ENCODE measurements around the gene GAGE12E. TPM values are rescaled to one million over a fixed set of nuclear protein-coding genes. Genes with fewer than 3 reads are reported as not detected.

Gene GAGE12E, protein sequence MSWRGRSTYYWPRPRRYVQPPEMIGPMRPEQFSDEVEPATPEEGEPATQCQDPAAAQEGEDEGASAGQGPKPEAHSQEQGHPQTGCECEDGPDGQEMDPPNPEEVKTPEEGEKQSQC
- total RNA-seq (2022; extraction: Qiagen RNA extraction): not detected in 5 replicates

DNA sequence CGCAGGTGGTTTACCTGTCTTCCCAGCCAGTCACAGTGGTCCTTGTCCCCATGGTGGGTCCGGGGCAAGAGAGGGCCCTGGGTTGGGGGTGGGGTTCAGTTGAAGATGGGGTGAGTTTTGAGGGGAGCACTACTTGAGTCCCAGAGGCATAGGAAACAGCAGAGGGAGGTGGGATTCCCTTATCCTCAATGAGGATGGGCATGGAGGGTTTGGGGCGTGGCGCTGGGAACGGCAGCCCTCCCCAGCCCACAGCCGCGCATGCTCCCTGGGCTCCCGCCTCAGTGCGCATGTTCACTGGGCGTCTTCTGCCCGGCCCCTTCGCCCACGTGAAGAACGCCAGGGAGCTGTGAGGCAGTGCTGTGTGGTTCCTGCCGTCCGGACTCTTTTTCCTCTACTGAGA is at the start of gene GAGE12E:
Gene GAGE12E (plus strand): TSS at position 301 of the 400 bp plus-strand sequence. CDS start 1,155 bp downstream, outside the sequence.

GRCh38 chrX:49531877-49532276 is 19.2 kb upstream of the GAGE12E start, which contains the start of gene GAGE12C:
TSS of gene GAGE12C (plus strand) at chrX:49532177. CDS start at chrX:49533332, 1,155 bp downstream.

GRCh38 chrX:49541433-49541832 is 9.7 kb upstream of the GAGE12E start, which contains the start of gene GAGE12D:
TSS of gene GAGE12D (plus strand) at chrX:49541733. CDS start at chrX:49542888, 1,155 bp downstream.

DNA sequence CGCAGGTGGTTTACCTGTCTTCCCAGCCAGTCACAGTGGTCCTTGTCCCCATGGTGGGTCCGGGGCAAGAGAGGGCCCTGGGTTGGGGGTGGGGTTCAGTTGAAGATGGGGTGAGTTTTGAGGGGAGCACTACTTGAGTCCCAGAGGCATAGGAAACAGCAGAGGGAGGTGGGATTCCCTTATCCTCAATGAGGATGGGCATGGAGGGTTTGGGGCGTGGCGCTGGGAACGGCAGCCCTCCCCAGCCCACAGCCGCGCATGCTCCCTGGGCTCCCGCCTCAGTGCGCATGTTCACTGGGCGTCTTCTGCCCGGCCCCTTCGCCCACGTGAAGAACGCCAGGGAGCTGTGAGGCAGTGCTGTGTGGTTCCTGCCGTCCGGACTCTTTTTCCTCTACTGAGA is 9.5 kb downstream of the GAGE12E start, which contains the start of gene GAGE12F:
Gene GAGE12F (plus strand): TSS at position 301 of the 400 bp plus-strand sequence. CDS start 1,155 bp downstream, outside the sequence.

DNA sequence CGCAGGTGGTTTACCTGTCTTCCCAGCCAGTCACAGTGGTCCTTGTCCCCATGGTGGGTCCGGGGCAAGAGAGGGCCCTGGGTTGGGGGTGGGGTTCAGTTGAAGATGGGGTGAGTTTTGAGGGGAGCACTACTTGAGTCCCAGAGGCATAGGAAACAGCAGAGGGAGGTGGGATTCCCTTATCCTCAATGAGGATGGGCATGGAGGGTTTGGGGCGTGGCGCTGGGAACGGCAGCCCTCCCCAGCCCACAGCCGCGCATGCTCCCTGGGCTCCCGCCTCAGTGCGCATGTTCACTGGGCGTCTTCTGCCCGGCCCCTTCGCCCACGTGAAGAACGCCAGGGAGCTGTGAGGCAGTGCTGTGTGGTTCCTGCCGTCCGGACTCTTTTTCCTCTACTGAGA is 19.0 kb downstream of the GAGE12E start, which contains the start of gene GAGE12G:
Gene GAGE12G (plus strand): TSS at position 301 of the 400 bp plus-strand sequence. CDS start 1,155 bp downstream, outside the sequence.

DNA sequence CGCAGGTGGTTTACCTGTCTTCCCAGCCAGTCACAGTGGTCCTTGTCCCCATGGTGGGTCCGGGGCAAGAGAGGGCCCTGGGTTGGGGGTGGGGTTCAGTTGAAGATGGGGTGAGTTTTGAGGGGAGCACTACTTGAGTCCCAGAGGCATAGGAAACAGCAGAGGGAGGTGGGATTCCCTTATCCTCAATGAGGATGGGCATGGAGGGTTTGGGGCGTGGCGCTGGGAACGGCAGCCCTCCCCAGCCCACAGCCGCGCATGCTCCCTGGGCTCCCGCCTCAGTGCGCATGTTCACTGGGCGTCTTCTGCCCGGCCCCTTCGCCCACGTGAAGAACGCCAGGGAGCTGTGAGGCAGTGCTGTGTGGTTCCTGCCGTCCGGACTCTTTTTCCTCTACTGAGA is 28.6 kb downstream of the GAGE12E start, which contains the start of gene GAGE12H:
Gene GAGE12H (plus strand): TSS at position 301 of the 400 bp plus-strand sequence. CDS start 1,155 bp downstream, outside the sequence.

DNA sequence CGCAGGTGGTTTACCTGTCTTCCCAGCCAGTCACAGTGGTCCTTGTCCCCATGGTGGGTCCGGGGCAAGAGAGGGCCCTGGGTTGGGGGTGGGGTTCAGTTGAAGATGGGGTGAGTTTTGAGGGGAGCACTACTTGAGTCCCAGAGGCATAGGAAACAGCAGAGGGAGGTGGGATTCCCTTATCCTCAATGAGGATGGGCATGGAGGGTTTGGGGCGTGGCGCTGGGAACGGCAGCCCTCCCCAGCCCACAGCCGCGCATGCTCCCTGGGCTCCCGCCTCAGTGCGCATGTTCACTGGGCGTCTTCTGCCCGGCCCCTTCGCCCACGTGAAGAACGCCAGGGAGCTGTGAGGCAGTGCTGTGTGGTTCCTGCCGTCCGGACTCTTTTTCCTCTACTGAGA is 38.1 kb downstream of the GAGE12E start, which contains the start of gene GAGE2A:
Gene GAGE2A (plus strand): TSS at position 301 of the 400 bp plus-strand sequence. CDS start 1,155 bp downstream, outside the sequence.

DNA sequence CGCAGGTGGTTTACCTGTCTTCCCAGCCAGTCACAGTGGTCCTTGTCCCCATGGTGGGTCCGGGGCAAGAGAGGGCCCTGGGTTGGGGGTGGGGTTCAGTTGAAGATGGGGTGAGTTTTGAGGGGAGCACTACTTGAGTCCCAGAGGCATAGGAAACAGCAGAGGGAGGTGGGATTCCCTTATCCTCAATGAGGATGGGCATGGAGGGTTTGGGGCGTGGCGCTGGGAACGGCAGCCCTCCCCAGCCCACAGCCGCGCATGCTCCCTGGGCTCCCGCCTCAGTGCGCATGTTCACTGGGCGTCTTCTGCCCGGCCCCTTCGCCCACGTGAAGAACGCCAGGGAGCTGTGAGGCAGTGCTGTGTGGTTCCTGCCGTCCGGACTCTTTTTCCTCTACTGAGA is 47.6 kb downstream of the GAGE12E start, which contains the start of gene GAGE1:
Gene GAGE1 (plus strand): TSS at position 301 of the 400 bp plus-strand sequence. CDS start 1,155 bp downstream, outside the sequence.

Other genes starting within 250 kb of the GAGE12E start
- not detected in 5 replicates for gene GAGE10, start 247.6 kb upstream of the GAGE12E start, total RNA-seq (2022; extraction: Qiagen RNA extraction)
- not detected in 5 replicates for gene GAGE12J, start 229.3 kb upstream of the GAGE12E start, total RNA-seq (2022; extraction: Qiagen RNA extraction)
- not detected in 5 replicates for gene GAGE13, start 219.7 kb upstream of the GAGE12E start, total RNA-seq (2022; extraction: Qiagen RNA extraction)
- not detected in 5 replicates for gene GAGE12C, start 19.1 kb upstream of the GAGE12E start, total RNA-seq (2022; extraction: Qiagen RNA extraction)
- gene GAGE12D, start 9.6 kb upstream of the GAGE12E start, total RNA-seq (2022; extraction: Qiagen RNA extraction): not detected in 5 replicates
- not detected in 5 replicates for gene GAGE12F, start 9.6 kb downstream of the GAGE12E start, total RNA-seq (2022; extraction: Qiagen RNA extraction)
- not detected in 5 replicates for gene GAGE12G, start 19.1 kb downstream of the GAGE12E start, total RNA-seq (2022; extraction: Qiagen RNA extraction)
- gene GAGE12H, start 28.7 kb downstream of the GAGE12E start, total RNA-seq (2022; extraction: Qiagen RNA extraction): not detected in 5 replicates
- gene GAGE2A, start 38.2 kb downstream of the GAGE12E start, total RNA-seq (2022; extraction: Qiagen RNA extraction): not detected in 5 replicates
- not detected in 5 replicates for gene GAGE1, start 47.7 kb downstream of the GAGE12E start, total RNA-seq (2022; extraction: Qiagen RNA extraction)
- 0.29 TPM in 1 of 5 replicates, not detected in the others for gene PAGE1, start 144.7 kb downstream of the GAGE12E start, total RNA-seq (2022; extraction: Qiagen RNA extraction)

Measured in A549 treated with Hydrocortisone at 1 μM for 4 hours (cell line).